ENCODE data around the gene FBXL16.

The FBXL16 gene

DNA sequence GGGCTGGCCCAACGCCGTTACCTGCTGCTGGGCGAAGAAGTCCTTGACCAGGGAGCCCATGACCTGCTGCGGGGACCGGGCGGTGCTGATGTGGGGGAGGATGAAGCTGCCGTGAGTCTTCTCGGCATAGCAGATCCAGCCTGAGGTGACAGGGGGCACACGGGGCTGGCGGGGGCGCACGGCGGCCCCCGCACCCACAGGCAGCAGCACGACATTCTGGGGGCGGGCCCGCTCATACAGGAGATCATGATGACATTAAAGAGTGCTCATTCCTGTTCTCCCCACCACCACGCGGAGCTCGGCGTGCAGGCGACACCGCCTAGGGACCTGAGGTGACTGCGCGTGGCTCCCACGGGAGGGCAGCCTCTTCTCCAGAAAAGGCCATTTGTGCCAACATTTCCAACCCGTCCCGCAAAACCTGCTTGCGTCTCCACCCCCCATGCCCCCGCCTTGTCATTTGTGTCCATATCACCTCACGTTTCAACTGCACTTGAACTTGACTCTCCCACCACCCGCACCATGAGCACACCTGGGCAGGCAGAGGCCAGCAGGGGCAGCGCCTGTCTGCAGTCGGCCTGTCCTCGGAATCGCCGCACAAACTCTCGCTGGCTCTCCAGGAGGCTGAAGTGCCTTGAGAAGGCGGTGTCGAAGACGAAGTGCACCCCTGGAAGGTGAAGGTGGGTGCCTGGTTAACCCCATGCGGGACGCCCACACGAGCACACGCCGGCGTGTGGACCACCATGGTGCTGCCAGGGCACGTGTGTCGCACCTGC is 28.8 kb upstream of the FBXL16 start:
- DNase-seq: no peak

DNA sequence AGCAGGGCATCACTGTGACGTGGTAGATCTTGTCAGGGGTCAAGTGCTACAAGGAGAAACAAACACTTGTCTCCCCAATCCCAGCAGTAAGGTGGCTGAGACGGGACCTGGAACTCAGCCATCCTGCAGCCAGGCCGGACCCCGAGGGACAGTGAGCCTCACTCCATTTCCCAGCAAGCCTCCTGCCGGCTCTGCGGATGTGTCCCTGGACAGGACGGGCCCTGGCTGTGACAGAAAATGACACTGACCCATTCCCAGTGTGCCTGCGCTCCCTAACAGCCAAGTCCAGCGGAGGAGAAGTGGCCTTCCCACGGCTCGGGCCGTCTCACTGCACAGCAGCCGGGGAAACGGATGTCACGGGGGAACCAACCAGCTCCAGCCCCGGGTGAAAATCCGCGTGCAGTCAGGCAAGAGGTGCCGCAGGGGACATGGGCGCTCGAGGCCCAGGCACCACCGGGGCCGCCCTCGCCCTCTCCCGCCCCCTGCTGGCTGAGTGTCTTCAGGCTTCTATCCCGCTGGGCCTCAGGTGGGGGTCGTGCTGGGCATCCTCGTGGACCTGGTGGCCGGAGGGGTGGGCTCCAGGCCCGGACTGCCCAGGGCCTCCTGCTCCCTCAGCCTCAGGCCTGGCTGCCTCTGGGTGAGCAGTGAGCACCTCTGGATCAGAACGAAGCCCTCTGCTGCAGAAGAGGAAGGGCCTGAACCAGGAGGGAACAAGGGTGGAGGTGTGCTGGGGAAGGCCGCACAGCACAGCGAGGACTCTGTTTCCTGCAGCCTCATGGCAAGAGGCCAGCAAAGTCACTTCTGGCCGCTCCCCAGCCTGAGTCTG is 28.0 kb upstream of the FBXL16 start:
- no peak for DNase-seq

DNA sequence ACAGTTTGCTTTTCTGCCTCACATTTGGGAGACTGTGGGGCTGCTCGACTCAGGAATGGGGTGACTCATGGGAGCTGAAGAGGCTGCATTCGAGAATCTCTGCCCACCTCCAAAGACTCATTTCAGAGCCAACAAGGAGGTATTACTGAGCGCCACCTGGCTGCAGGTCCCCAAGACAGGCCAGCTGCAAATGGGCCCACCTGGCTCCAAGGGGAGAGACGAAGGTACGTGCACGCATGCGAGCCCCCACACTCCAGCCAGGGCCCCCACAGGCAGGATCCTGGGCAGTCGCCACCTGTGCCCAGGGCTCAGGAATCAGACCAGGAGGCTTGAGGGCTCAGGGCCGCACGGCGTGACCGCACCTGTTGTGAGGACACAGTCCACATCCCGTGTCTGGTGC is 27.3 kb upstream of the FBXL16 start:
- no peak for DNase-seq

DNA sequence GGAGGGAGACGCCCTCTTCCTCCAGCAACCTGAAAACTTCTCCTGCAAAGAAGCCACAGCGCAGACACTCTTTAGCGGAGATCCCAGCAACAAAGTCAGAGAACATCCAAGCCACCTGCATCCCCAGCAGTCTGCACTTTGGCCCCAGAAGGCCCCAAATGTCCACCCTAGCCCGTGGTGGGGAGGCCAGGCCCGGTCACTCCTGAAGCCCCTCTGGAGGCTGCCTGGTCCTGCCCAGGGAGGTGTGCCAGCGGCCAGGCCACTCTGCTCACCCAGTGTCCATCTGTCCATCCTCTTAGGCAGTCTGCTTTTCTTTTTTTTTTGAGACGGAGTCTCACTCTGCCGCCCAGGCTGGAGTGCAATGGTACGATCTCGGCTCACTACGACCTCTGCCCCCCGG is 26.7 kb upstream of the FBXL16 start:
- DNase-seq: no peak

DNA sequence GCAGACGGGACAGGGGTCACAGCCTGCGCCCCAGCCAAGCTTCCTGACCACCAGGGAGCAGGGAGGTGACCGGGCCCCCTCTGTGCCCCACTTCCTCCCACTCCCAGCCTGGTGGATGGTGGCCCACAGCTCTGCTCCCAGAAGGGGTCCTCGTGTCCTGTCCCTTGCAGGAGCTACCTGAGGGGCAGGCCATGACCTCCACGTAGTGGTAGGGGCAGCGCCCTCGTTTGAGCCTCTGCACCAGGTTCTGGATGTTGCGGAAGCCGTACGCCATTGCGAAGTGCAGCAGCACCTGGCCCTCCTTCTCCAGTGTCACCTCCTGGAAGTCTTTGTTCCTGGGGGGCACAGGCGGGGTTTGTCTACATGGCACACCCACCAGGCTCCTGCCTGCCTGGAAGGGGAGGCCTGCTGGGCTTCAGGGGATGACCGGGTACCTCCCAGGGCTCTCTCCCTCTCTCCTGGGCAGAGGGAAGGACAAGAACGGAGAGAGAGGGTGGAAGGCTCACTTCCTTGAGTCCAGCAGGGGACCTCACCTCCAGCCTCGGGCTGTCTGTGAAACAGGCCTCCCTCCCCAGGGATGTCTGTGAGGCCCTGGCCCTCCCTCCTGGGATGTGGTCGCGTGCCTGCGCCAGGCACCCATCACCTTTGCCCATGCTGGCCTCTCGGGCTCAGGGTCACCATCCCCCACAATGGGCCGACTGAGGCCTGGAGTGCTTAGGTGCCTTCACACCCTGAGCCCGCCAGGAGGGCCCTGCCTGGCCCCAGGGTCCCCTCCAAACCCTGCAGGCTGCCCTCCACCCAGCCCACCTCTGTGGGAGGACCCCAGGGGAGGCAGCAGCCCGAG is 25.3 kb upstream of the FBXL16 start:
- DNase-seq: no peak

DNA sequence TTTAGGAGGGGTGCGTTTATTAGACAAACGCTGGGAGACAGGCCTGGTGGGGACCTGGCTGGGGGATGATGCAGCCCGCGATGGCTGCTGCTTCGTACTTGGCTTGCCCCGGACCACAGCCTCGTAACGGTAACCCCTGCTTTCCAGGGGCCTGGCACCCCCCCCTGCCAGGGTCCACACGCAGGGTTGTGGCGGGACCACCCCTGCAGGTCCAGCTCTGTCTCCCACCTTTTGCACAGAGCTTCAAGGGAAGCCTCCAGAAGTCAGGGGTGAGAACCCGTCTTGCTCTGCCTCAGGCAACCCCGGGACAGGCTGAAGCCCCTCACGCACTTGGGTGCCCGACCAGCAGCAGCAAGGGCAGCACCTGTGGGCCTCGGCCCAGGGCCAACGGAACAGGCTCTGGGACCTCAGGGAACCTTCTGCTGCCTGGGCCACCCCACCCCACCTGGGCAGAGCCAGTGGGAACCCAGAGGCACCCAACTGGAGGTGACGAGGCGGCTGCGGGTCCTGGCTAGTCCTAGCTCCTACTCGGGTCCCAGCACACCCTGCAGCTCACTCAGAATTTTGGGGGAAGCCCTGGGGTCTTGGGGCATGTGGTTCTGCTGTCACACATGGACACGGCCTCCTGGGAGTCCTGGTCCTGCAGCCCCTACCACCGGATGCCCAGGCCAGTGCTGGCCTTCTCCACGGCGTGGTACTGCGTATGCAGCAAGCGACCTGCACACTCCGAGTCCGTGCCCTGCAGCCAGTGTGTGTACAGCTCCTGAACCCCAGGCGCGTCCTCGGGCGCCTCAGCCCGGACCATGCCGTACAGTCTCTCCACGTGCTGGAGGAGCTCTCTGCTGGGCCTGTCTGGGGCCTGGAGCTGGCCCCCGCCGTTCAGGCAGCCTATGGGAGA is 24.4 kb upstream of the FBXL16 start:
- no peak for DNase-seq

DNA sequence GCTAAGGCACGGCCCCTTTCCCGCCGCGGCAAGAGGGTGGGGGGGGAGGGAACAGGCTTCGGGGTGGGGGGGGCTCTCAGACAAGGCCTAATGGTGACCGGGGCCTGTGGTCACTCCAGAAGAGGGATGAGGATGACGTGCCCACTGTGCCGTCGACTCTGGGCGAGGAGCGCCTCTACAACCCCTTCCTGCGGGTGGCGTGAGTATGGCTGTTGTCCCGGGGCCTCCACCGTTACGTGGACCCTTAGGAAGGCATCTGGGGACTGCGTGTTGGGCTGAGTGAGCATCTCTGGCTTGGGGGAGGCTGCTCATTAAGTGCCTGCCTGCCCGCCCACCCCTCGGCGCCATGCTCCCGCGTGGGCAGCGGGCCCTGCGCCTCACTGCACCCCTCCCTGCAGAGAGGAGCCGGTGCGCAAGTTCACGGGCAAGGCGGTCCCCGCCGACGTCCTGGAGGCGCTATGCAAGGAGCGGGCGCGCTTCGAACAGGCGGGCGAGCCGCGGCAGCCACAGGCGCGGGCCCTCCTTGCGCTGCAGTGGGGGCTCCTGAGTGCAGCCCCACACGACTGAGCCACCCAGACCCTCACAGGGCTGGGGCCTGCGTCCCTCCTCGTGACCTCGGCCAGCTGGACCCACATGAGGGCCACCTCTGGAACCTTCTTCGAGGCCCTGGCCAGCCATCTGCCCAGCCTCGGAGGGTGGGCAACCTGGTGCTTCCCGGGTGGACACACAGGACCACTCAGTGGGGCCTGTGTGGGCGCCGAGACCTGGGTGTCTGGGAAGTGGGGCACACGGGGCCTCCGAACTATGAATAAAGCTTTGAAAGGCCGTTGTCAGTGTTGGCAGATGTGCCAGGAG is 23.5 kb upstream of the FBXL16 start:
- DNase-seq: no peak

DNA sequence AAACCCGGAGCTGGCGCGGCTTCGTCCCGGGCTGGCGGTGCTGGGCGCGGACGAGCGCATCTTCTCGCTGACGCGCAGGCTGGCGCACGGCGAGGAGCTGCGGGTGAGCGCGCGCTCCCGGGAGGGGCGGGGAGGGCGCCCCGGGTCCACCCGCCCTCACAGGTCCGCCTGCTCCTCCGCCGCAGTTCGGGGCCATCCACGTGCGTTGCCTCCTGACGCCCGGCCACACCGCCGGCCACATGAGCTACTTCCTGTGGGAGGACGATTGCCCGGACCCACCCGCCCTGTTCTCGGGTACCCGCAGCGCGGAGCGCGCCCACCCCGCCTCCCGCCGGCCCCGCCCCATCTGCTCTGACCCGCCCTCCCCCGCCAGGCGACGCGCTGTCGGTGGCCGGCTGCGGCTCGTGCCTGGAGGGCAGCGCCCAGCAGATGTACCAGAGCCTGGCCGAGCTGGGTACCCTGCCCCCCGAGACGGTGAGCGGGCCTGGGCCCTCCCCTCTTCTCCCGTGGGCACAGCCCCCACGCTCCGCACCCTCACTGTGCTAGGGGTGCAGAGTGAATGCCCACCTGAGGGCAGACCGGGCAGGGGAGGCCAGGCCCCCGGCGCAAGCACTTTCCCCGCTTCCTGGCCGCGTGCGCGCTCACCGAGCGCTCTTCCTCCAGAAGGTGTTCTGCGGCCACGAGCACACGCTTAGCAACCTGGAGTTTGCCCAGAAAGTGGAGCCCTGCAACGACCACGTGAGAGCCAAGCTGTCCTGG is 22.7 kb upstream of the FBXL16 start:
- DNase-seq: peak; percentile 34 to 35

DNA sequence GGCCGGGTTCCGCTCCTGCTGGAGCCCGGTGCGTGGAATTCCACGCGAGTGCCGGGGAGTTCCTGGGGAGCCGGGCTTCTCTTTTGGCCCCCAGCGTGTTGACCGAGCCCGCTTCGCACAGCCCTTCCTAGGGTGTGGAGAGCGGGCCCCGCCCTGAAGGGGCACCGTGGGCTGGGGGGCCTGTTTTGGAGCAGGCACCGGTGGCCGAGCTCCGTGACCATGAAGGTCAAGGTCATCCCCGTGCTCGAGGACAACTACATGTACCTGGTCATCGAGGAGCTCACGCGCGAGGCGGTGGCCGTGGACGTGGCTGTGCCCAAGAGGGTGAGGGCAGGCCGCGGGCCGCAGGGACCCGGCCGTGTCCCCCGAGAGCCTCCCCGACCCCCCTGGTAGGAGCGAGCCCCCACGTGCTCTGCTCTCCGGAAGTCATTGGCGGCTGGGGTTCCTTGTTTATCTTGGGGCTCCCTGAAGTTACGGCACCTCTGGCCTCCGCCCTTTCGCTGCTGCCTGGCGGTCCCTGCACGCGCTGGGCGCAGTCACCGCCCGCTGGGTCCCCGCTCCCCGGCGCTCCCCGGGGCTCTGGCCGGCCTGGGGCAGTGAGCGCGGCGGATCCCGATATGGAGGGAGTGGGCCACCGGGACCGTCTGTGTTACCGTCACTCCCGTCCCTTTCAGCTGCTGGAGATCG is 21.8 kb upstream of the FBXL16 start:
- no peak for DNase-seq

DNA sequence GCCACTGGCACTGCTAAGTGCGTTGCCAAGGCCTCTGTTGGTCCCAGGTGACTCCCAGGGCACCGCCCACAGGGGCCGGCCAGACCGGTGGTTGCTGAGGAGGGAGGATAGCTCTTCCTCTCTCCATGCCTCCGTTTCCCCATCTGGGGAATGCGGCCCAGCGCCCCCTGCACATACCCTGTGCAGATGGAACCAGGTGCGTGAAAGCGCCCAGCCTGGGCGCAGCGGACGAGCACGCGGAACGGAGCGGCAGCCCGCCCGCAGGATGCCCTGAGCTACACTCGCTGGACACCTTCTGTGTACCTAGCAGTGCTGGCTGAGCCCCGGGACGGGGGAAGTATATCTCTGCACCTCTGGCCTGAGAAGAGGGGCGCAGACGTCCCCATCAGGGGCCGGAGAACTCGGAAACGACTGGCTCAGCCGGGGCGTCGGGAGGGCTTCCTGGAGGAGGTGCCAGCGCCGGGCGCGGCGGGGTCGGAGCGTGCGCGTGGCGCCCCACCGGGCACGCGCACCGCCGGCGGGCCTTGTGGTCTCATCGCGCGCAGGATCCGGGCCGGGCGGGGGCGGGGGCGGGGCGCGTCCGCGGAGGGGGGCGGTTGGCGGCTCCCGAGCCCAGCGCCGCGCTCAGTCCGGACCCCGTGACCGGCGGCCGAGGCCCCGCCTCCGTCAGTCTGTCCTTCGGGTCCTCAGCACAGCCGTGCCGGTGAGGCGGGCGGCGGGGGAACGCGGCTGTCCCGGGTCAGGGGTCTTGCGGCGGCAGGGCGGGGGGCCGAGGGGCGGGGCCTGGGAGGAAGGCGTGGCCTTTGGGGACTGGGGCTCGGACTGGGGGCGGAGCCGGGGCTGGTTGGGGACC is 21.1 kb upstream of the FBXL16 start, which contains the start of the genes CCDC78 and HAGHL:
Gene CCDC78, minus strand, starts transcription at position 6 of the 853 bp plus-strand sequence. CDS start 76 bp downstream, outside the sequence.
Gene HAGHL, plus strand, starts transcription at position 669 of the 853 bp plus-strand sequence. CDS start 404 bp downstream, outside the sequence.
- peak; percentile 39 for DNase-seq

DNA sequence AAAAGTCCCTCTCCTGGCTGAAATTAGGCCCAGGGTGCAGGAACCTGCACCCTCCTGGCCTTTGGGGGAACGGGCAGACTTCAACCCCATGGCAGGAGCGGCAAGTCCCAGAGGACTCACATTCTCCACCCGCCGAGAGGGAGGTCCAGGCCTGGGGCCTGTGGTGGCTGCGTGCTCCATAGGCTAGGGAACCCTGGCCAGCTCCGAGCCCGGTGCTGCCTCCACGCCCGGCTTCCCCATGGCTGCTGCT is 20.5 kb upstream of the FBXL16 start:
- no peak for DNase-seq

DNA sequence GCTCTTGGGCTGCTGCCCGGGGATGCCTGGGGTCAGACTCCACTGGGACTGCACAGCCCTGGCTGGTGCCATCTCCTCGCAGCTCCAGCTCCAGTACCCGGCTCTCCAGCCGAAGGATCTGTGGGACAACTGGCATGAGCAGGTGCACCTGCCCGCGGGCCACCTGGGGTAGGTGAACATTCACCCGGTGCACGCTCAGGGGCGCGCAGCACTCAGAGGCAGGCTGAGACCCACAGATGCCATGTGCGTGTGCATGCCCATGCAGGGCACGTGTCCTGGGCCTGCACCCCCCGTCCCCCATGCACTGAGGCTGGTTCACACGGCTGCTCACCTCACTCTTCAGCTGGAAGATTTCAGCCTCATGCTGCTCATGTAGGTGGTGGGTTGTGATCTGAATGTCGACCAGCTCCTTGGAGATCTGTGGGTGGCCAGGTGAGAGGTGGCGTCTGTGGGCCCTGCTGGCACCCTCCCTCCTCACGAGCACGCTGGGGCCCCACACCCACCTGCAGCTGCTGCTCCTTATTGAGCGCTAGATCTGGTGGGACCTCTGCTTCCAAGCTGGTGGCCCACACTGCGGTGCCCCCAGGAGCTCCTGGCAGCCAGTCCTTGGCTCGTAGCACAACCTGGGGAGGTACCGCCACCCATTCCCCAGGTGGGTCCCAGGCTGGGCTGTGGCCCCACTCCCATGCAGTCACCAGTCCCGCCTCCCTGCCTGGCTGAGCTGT is 20.0 kb upstream of the FBXL16 start:
- no peak for DNase-seq

DNA sequence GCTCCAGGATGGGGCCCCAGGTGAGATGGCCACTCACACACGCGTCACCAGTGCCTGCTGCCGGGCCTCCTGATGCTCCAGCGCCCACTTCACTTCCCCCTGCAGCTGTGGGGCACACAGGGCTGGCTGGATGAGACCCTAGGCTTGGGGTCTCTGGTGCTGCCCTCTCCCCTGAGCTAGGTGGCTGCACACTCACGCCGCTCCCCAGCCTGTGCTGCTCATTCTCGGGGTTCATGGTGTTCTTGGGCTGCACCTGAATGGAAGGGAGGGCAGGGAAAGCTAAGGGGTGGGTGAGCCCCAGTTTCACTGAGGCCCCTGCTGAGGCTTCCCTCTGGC is 19.4 kb upstream of the FBXL16 start:
- no peak for DNase-seq

DNA sequence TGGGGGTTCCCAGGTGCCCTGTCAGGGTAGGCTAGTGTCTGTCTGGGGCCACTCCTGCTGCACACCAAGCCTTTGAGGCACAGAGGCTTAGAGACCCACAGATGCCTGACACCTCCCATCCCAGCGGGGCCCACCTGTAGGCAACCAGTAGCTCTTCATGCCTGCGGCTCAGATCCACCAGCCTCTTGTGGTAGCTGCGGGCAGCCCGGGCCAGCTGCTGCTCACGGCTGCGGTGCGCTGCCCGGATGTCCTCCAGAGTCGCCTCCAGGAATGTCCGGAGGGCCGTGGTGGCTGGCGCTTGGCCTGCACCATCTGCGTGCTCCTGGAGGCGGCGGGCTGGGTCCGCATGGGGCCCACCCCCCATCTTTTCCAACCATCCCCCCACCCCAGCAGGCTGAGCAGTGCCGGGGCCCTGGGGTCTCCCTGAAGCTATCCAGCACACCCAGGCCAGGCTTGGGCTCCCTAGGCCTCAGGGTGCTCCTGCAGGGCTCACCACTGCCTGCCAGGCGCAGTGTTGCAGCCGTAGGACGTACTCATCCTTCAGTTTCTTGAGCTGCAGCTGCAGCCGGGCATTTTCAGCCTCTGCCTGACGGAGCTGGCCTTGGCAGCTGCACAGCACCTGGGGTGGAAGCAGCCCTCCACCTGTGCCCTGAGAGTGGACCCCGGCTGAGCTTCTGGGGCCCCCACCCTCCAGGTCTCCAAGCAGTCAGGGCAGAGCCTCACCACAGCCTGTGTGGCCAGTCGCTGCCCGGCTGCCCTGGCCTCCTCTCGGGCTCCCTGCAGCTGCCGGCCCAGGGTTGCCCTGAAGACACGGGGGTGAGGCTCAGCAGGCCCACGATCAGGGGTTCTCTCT is 18.8 kb upstream of the FBXL16 start:
- DNase-seq: no peak

DNA sequence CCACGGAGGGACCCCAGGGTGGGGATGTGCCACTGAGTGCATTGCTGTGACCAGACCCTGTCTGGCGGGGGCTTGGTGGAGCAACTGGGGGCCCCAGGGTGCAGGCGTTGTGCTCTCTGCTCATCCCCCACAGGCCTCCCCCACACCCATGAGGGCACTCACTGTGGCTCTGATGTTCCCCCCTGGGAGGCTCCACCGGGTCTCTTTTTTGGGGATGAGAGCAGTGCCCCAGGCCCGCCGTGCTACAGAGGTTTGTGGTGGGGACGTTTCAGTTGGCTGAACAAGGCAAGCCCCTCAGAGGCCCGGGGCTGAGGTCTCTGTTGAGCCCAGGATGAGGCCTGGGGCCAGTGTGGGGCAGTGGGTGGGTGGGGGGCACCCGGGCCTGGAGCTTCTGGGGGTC is 18.1 kb upstream of the FBXL16 start:
- DNase-seq: no peak

DNA sequence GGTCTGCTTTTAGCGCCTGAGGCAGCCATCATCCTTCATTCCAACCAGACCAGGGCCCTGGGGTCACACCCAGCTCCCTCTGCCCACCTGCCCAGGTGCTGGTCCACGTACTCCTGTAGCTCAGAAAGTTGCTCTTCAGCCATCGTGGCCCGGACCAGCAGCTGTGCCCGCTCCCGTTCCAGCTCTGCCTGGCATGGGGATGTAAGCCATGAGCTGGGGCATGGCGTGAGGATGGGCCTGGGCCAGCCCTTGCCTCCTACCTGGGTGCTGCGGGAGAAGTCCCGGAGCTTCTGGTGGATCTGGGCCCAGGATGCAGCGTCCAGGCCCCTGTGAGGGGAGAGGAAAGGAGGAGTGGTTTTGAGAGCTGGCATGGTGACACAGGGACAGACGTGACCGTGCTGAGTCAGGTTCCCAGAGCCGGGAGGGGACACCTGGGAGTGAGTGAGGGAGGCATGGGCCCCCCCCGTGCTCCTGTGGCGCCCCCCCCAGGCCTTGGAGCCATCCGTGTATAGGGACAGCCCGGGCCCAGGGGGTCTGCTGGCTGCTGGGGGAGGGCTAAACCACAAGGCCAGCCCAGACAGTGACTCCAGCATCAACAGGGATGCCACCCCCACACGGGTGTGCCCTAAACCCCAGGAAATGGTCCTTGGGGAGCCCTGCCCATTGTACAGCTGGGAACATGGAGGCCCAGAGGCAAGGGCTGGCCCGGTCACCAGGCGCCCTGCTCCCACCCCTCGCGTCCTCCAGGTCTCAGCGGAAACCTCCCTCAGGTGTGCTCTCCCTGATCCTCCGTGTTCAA is 17.4 kb upstream of the FBXL16 start:
- DNase-seq: no peak
